NT2/D1 (cell line): ENCODE data around the gene ECT2L.

Experiments
- YY1 ChIP-seq: IDR thresholded peaks from 2 replicates; pipeline ENCODE4 v1.6.1; 2011; ENCODE audit not compliant: insufficient read length, insufficient read depth
- ZNF274 ChIP-seq: IDR thresholded peaks from 2 replicates; pipeline ENCODE4 v1.6.1; 2011; ENCODE audit warnings: mild to moderate bottlenecking, low read depth, low read length

DNA sequence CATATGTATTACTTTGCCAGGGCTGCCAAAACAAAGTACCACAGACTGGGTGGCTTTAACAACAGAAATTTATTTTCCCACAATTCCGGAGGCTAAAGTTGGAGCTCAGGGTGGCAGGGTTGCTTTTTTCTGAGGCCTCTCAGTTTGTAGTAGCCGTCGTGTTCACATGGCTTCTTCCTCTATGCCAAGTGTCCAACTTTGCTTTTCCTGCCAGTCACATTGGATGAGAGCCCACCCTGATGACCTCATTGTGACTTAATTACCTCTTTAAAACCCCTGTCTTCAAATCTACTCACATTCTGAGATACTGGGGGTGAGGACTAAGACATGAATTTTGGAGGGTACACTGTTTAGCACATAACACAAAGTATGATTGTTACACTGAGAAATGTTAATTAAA, 9.9 kb upstream of the ECT2L start:
- no peak for TF ChIP-seq ZNF274
- TF ChIP-seq YY1 = no peak
